NCI-H2107 (cell line): ENCODE measurements around the gene C1orf198.

Experiments used
- DNase-seq: peaks from one replicate; lab custom pipeline; 2025; lab: John Stamatoyannopoulos, UW

The C1orf198 gene

DNA sequence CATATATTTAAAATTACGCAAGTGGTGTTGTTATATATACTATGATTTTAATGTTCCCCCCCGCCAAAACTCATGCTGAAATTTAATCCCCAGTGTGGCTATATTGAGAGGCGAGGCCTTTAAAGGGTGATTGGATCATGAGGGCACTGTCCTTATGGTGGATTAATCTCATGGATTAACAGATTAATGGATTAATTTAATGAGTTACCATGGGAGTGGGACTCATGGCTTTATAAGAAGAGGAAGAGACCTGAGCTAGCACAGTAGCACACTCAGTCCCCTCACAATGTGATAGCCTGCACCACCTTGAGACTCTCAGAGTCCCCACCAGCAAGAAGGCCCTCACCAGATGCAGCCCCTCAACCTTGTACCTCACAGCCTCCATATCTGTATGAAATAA is 34.8 kb downstream of the C1orf198 start:
- DNase-seq = no peak

DNA sequence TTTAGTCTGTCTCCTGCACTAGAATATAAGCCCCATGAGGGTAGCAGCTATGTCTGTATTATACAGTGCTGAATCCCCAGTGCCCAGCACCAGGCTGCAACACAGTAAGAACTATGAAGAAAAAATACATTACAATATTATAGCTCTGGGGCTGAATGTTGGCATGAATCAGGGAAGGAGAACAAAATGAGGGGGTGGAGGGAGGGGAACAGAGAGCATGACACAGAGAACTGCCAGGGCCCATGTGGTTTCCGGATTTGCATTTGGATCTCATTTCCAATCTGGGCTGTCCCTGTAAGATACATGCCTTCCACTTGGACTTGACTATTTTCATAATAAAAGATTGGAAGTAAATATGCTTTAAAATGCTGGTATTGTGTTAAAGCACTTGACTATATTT is 35.8 kb downstream of the C1orf198 start:
- no peak for DNase-seq

DNA sequence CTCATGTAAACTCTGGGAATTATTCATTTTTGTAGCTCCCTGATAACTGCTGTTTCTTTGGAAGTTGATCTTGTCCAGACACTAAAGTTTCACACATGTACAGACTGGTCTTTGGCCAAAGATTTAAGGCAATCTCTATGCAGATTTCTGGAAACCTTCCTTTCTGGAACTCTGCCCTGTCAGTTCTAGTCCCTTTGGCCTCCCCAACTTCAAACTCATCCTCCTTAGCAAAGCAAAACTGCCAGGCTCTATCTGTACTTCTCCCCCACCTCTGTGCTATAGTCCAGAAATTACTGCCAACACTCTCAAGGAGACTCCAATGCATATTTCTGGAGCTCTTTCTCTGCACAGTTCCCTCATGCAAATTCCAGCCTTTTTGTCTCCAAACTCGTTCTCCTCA is 36.5 kb downstream of the C1orf198 start:
- no peak for DNase-seq

DNA sequence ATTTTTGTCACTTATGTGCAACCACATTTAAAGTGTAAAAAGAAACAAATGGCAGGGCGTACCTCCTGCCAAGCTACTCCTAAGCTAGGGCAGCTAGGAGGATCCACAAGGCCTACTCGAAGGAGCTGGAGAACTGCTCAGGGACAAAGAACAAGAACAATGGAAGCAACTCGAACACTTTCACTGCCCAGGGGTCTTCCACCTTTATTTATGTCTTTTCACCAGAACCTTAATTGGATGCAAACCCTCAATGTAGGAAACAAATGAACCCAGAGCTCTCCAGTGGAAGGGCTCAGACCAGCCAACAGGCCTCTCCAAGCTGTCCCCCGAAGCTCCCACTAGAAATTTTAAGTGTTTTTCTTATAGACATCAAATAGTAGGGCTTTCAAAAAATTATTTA is 39.9 kb downstream of the C1orf198 start:
- DNase-seq = no peak

DNA sequence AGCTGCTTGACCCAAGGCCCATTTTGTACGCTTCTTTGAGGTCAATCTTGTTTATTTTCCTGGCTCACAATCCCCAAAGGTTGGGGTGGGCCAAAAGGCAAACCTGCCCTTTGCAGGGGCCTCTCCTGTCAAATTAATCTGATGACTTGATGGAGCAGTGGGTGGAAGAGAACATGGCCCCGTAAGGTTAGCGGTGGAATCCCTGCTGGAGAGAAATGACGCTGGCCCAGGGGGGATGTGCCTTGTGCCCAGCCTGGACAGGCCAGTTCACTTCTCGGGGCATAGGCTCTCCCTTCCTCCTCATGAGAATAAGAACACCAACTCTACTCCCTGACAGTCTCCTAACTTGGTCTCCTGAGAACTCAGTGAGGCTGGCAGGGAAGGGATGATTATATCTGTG is 40.5 kb downstream of the C1orf198 start:
- DNase-seq = no peak

DNA sequence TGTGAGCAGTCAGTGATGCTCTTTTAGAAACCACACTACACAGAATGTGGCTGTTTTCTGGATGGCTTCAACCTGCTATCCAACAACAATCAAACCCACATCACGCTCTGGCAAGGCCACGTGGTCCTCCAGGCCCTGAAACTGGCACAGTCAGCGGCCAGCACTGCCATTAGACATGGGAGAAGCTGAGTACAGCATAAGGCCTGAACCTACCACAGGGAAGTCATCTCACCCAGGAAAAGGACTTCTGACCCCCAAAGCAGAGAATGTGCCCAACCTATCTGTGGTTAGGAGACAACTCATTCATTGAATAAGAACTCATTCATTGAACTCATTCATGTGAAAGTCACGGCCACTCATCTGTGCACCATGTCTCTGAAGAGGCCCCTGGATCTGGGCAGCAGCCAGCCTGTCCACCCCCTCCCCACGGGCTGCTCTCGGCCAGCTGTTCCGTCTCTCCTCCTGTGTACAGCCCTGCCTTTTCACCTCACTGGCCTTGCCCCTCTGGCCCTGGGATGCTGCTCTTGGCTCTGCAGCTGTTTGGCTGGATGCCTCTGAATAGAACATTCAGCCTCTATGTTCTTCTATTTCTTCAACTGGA is 41.1 kb downstream of the C1orf198 start:
- no peak for DNase-seq

DNA sequence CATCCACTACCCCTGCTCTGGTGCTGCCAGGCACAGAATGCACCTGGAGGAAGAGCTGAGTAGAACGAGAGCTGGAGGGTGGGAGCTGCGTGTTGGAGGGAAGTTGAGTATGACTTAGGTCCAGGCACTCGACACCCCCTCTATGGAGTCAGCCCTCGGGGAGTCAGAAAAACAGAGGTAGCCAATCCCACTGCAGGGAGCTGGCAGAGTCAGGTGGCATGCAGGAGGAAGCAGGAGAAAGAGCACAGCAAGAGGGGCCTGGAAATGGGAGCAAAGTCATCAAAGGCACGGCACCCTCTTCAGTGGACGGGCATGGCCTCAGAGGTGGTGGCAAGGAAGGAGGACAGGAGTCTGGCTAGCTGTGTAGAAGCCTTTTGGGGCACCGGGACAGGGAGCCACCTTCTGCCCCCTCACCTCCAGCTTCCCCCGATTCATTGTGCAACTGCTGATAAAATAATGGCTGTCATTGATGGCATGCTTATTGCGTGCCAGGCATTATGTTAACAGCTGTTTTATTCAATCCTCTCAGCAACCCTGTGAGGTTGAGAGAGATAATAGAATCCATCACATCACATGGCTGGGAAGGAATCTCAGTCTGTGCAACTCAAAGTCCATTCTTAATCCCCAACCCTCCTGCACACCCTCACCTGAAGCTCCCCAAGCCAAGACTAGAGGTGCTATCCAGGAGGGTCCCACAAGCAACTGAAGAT is 42.0 kb downstream of the C1orf198 start:
- no peak for DNase-seq

DNA sequence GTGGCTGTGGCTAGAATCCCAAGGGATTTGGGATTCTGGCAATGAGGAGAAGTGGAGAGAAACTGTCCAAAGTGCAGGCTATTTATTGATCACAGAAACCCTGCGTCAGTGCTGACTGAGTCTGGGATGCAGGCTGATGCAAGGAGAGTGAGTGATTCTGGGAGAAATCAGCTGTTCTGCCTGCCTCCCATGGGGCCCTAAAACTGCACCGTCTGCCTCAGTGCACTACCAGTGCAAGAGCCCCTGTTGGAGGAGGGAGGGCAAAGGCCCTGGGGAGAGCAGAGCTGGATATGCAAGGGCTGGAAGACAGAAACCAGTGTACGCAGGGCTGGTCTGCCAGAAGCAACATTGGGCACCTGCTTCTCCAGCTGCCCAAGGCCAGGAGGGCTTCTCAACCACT is 42.6 kb downstream of the C1orf198 start:
- no peak for DNase-seq

DNA sequence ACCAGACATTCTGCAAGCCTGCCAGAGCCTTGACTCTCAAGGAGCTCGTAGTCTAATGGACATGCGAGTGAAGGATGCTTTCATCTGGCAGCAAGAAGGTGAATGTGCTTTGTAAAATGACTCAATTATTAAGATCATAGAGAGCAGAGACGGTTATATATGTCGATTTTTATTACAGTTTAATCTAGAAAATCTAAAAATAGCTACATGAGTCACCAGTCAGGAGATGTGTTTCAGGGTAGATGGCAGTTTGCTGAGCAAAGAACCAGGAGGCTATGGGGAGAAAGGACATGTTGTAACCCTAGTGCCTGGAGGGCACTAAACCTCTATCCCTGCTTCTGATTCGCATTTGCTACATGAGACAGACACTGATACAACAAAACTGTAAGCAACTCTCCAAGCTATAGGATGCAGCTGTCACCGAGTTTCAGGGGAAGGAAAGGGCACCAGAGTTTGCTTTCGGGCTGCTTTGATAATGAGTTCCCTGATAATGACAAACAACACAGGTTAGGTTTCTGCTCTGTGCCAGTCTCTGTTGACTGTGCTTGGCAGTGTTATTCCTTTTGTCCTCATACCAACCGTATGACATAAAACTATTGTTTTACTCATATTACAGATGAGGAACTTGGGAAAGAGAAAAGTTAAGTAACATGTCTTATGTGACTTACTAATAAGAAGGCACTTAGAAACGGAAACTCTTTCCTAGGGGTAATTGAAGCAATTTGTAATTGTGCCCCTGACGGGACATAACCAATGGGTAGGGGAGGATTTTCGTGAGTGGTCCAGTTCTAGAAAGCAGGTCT is 43.2 kb downstream of the C1orf198 start:
- DNase-seq = no peak

DNA sequence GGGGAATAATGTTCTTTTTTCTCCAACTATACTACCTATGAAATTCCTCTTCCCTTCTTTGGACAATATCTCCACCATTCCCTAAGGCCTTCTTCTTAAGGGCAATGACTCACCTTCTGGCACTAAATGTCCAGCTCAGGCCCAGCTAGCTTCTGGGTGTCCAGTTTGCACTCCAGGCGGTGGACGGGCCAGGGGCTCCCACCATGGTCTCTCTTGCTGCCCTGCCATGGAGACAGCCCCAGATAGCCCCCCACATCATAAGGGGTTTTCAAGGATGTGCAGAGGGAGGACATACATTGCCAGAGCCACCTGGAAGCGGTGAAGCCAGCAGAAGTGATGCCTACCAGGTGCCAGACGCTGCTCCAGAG is 43.8 kb downstream of the C1orf198 start:
- no peak for DNase-seq

DNA sequence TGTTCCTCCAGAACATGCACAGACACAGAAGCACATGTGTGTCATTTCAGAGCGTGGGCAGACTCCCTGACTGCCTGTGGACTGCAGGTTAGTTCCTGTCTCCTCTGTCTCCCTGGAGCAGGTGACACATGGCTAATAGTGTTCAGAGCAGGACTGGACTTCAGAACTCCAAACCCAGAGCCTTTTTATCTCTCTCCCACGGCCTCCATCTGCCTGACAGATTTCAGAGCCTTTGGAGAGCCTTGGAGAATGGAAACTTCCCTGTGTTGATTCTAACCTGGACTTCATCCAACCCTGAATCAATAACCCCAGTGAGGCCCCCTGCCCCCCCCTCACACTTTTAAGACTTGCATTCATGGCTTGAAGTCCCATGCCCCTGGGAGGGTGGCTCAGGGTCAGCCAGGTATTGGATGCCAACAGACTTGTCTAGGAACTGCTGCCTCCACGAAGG is 44.4 kb downstream of the C1orf198 start:
- no peak for DNase-seq

DNA sequence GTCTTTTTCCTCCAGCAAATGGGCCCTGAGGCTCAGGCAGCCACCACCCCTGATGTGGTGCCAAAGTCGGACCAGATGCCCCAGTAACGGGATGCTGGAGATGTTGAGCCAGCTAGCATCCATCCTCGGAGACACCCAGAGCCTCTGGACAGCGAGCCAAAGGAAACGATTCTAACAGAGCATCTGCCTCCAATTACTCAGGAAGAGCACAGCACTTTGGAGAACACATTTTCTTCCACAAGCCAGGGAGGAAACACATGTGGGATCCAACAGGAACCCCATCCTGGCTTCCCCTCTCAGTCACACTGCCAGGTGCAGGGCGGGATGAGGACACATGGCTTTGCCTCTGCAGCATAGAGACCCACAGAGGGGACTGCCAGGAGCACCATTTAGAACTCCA is 44.9 kb downstream of the C1orf198 start:
- no peak for DNase-seq

DNA sequence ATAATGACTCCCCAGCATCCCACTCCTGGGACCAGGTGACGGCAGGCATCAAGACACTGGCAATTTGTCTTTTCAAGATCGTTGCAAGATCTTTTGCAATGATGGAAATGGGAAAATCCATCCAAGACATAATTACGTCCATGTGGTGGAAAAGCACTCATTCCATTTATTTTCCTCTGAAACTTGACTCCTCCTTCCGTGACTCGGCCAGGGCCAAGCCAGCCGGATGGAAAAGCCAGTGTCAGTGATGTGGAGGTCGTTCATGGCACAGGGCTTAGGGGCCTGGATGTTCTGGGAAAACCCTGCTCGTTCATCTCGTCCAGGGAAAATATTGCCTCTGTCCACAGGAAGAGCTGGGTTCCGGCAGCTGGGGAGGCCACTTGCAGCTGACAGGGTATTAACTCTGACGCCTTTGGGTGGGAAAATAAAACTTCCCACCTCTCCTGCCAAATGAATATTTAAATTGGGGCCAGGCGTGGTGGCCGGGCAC is 46.2 kb downstream of the C1orf198 start:
- no peak for DNase-seq

DNA sequence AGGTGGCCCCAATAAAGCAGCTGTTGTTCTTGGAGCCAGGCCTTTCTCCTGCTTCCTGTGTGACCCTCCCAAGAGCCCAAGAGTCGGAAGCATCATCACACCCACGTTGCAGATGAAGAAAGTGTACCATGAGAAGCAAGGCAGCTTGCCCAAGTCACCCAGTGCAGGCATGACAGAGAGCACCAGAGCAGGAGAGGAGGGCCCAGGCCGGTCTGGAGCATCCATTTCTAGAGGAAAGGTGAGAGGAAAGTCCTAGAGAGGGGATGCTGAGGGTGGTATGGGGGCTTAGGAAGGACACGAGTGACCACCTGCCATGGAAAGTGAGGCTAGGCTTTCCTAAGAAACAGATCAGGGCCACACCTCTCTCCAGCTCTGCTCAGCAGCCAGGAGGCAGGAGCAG is 47.0 kb downstream of the C1orf198 start:
- DNase-seq = no peak

DNA sequence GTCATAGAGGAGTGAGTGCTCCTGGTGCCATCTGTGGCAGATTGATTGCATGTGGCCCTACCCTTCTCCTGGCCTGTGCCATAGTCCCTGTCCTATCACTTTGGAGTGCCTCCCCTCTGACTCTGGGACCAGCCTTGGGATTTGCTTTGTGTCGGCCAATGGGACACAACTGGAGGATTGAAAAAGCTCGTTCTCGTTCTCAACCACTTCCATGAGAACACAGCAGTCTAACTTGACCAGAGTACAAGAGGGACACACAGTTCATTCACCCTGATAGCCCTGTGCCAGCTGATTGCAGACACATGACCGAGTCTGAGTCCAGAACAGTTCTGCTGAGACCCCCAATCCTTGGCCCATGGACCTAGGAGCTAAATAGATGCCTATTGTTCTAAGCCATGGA is 47.8 kb downstream of the C1orf198 start:
- DNase-seq = no peak

DNA sequence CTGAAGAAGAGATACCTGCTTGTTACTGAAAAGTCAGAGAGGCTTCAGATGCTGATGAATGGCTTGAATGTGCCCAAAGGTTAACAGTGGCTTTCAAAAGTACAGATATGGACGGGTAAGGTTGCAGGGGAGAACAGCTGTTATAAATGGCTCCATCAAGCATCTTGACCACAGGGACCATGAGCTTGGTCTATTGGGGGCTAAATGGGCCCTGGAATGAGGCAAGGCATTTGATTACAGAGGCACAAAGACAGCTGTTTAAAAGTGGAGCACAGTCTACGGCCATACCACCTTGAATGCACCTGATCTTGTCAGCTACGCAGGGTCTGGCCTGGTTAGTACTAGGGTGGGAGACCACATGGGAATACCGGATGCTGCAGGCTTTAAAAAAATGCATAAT is 48.3 kb downstream of the C1orf198 start:
- no peak for DNase-seq

DNA sequence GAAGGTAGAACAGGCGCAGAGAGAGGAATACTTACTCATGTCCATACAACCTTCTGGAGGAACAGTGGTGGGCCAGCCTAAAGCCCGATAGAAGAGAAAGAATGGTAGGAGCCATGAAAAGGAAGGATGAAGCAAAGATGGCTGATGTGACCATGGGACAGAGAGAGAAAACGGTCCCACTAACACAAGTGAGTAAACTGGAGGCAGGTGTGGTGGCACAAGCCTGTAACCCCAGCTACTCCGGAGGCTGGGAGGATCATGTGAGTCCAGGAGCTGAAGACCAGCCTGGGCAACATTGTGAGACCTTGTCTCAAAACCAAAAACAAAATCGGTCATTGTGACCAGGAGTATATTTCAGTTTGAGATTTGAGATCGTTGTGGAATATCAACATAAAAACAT is 49.4 kb downstream of the C1orf198 start:
- DNase-seq = no peak

DNA sequence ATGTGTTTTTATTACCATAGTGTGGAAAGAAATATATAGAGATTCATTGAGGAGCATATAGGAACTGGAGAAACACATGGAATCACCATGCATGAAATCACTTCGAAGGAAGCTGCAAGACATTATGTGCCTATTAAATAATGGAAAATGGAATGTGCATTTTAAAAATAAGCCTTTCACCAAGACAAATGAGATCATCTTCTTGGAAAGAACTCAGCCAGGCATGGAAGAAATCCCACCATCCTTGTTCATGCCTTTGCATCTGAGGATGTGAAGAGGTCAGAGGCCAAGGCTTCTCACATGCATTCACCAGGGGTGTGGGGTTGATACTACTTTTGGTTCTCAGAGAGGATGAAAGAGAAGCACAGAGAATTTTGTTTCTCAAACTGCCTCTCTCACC is 50.0 kb downstream of the C1orf198 start:
- DNase-seq = no peak

DNA sequence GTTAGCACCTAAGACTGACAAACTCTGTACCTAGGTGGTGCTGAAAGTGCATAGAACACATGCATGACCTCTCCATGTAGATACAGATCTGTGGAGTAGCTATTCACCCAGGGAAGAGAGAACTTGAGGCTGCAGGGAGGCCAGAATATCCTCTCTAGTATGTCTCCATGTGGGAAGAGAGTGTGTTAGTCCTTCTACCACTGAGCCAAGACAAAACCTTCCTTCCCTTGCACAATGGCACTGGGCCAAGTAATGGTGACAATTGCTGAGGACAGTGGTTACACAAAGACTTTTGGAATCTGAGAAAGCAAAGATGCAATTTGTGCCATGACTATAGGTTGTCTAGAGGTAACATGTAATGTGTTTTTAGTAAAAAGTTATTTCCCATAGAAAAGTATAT is 52.3 kb downstream of the C1orf198 start:
- DNase-seq = no peak

DNA sequence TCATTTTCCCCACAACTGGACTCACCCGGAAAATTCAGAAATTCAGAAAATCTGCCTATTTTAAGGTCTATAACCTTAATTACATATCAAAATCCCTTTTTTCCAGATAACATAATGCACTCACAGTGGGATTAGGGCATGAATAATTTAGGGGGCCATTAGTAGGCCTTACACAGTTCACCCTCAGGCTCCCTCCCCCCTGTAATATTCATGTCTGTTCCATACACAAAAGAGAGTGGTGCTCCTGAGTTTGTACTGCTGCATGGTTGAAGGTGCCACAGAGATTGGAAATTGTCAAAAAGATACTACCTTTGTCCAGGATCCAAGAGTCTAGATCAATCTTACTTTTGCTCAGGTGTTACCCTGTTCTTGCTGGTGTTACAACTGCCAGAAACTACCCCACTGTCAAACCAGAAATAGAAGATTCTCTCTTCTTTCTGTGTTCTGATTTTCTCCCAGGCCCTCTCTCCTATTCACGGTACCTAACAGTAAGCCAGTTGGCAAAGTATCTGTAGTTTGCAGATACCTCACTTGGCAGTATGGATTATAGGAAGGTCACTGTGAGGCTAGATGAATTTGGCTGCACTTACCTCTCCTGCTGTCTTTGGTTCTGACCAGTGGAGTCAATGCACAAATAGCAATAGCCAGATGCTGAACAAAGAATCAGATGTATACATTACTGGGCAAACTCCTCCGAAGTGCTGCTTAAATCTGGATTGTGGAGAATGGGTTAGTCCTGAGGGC is 53.2 kb downstream of the C1orf198 start:
- DNase-seq = no peak

DNA sequence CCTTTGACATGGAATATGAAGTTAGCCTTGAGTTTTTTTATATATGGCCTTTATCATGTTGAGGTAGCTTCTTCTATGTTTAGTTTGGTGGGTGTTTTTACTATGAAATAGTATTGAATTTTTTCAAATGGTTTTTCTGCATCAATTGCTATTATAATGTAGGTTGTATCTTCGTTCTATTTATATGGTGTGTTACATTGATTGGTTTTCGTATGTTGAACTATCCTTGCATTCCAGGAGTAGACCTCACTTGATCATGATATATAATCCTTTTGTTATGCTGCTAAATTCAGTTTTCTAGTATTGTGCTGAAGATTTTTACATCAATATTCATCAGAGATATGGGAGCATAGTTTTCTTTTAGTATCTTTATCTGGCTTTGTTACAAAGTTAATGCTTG is 55.8 kb downstream of the C1orf198 start:
- DNase-seq = no peak

DNA sequence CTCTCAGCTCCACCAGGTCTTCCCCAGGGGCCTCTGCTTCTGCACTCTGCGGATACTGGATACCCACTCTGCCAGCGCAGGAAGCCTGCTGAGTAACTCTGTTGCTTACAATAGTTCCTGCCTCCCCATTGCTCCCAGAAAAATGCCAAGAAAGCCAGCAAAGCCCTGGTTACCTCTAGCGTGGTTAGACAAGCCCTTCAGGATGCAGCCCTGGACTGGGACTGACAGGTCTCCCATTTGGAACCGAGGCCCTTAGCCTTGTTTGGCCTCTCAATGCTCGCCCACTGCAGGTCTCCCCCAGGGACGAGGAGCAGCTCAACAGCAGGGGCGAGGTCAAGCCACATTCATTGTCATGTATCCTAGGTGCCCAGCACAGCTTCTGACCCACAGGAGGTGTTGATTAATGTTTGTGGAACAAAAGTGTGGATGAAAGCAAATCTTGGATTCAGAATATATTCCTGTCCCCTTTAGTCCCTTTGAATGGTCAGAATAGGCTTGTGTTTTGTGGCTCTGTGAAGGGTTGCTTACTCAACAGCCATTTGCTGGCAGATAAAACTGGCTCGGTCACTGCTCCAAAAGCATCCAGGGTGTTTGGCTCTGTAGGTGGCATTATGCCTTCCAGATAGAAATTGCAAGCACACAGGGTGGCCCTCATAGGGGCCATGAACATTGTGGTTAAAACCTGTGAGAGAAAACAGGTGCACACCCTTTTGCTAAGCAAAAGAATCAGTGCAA is 58.9 kb downstream of the C1orf198 start:
- peak; percentile 21 for DNase-seq
